NB4 (cell line): ENCODE data around the gene TLE5.

Experiments used
- DNase-seq: peaks from one replicate; pipeline ENCODE4 v3.0.0; 2010; ENCODE audit warnings: low read depth
- H3K4me3 ChIP-seq: one replicate; pipeline ENCODE4 v1.5.1; 2011; ENCODE audit warnings: mild to moderate bottlenecking, low read depth, low read length, moderate library complexity
- MYC ChIP-seq: IDR thresholded peaks from 2 replicates; pipeline ENCODE4 v1.6.1; 2011; ENCODE audit warnings: low read depth, low read length
- POLR2A ChIP-seq: IDR thresholded peaks from 2 replicates; pipeline ENCODE4 v1.6.1; 2011; ENCODE audit warnings: mild to moderate bottlenecking; ENCODE audit not compliant: insufficient read length; ENCODE audit errors: extremely low read depth
- TF ChIP-seq, protein P1 (sequence below): IDR thresholded peaks from 2 replicates; pipeline ENCODE4 v1.6.1; 2011; ENCODE audit warnings: low read depth, low read length
- TF ChIP-seq, protein P2 (sequence below): IDR thresholded peaks from one replicate; pipeline ENCODE4 v1.5.1; 2012; ENCODE audit warnings: low read depth, low read length

Gene TLE5

DNA sequence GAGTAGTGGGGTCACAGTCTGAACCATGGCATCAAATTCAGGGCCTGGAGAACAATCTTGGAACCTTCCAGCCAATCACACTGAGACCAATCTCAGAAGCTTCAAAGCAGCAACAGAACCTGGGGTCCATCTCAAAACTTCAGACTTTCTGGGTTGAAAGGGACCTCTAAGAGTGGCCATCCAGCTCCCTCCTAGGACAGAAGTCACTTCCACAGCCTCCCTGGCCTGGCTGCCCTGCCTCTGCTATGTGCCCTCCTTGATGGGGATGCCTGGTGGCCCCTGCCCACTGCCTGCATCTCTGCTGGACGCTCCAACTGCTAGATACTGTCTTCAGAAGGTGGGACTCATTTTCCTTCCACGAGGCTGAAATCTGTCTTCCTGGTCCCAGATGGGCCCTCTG is 35.0 kb downstream of the TLE5 start:
- TF ChIP-seq, protein P1, sequence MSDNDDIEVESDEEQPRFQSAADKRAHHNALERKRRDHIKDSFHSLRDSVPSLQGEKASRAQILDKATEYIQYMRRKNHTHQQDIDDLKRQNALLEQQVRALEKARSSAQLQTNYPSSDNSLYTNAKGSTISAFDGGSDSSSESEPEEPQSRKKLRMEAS = no peak
- TF ChIP-seq POLR2A (no peak), MYC (no peak)
- TF ChIP-seq, protein P2, sequence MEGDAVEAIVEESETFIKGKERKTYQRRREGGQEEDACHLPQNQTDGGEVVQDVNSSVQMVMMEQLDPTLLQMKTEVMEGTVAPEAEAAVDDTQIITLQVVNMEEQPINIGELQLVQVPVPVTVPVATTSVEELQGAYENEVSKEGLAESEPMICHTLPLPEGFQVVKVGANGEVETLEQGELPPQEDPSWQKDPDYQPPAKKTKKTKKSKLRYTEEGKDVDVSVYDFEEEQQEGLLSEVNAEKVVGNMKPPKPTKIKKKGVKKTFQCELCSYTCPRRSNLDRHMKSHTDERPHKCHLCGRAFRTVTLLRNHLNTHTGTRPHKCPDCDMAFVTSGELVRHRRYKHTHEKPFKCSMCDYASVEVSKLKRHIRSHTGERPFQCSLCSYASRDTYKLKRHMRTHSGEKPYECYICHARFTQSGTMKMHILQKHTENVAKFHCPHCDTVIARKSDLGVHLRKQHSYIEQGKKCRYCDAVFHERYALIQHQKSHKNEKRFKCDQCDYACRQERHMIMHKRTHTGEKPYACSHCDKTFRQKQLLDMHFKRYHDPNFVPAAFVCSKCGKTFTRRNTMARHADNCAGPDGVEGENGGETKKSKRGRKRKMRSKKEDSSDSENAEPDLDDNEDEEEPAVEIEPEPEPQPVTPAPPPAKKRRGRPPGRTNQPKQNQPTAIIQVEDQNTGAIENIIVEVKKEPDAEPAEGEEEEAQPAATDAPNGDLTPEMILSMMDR = no peak
- no peak for DNase-seq
- no peak overlapping the region for H3K4me3 ChIP-seq

DNA sequence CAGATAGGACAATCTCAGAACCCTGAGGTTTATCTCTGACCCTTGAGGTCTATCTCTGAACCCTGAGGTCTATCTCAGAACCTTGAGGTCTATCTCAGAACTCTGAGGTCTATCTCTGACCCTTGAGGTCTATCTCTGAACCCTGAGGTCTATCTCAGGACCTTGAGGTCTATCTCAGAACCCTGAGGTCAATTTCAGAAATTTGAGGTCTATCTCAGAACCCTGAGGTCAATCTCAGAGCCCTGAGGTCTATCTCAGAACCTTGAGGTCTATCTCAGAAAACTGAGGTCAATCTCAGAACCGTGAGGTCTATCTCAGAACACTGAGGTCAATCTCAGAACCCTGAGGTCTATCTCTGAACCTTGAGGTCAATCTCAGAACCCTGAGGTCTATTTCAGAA is 35.5 kb downstream of the TLE5 start:
- TF ChIP-seq, protein P1 = no peak
- TF ChIP-seq, protein P2 = no peak
- TF ChIP-seq POLR2A = no peak
- TF ChIP-seq MYC = no peak
- no peak overlapping the region for H3K4me3 ChIP-seq
- no peak for DNase-seq

DNA sequence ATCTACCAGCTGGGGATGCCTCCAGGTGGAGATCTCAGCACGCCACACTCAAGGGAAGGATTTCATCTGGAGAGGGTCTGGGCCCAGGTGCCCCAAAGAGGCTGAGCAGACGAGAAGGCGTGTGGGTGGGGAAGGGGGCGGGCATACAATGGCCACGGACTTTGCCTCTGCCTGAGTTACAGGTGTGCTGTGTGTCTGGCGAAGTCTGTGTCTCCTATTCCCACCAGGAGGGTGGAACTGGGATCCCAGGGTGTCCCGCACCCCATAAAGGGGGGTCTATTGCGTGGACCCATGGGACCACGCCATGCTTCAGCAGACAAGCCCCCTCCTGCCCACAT is 36.8 kb downstream of the TLE5 start:
- TF ChIP-seq, protein P1 = no peak
- no peak for TF ChIP-seq POLR2A
- TF ChIP-seq, protein P2 = no peak
- no peak overlapping the region for H3K4me3 ChIP-seq
- no peak for DNase-seq

DNA sequence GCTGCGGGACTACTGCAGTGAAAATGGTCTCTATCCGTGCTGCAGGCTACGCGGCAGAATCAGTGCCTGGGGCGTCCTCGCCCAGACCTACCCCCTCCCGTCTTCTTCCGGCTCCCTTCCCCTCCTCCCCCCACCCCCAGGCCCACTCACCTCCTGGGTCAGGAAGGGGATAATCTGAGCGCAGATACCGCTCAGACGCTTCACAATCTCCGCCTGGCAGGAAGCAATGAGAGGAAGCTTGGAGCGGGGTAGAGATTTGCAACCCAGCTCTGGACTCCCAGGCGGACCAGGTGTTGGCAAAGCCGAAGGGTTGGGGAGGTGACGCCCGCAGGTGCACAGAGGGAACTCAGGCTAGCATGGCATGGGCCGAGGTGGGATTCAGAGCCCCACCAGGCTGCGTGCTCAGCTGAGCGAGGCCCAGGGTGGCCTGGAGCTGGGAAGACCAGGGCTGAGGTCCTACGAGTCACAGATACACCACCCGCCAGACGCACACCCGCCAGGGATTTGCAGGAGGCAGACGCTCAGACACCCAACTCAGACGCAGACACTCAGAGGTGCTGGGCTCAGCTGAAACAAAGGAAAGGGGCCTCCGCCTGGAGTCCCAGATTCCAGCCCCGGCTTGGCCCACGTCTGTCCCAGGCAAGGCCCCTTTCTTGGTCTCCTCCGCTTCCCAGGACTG is 37.3 kb downstream of the TLE5 start:
- TF ChIP-seq MYC = no peak
- DNase-seq = no peak
- no peak overlapping the region for H3K4me3 ChIP-seq

DNA sequence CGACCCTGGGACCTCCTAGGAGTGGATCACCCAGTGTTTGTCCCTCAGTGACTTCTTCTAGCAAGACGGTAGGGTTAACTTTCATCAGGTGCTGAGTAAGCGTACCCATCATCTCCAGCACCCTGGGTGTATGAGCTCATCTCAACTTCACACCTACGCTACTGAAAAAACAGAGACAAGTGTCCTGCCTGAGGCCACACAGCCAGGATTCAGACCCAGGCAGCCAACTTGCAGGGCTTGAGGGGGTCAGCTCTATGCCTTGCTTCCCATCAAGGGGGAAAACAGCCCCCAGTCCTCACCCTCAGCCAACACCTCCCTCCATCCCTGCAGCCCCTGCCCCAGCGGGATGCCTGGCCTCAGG is 37.8 kb downstream of the TLE5 start:
- no peak for DNase-seq
- TF ChIP-seq, protein P2 = no peak
- TF ChIP-seq MYC (no peak), POLR2A (no peak)
- TF ChIP-seq, protein P1 = no peak
- no peak overlapping the region for H3K4me3 ChIP-seq

DNA sequence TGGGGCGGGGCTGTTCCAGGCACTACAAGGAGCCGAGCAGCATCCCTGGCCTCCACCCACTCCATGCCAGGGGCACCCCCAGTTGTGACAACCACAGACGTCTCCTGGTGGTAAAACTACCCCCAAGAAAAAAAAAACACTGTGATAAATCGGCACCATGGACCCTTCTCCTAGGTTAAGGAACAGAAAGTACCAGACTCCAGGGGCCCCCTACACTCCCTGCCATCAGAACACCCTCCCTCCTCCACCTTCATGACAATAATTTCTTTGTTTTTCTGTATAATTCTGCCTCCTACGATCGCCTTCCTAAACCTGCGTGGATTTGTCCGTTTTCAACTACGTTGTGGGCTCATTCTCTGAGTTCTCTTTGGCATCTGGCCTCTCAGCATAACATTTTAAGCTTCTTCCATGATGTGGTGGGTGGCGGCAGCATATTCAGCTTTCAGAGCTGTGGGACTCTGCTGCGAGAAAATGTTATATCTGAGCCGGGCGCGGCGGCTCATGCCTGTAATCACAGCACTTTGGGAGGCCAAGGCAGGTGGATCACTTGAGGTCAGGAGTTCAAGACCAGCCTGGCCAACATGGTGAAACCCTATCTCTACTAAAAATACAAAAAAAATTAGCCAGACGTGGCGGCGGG is 41.9 kb downstream of the TLE5 start:
- no peak for TF ChIP-seq POLR2A
- TF ChIP-seq MYC = no peak
- TF ChIP-seq, protein P2 = no peak
- TF ChIP-seq, protein P1 = no peak

More for the DNA sequence above, 41.9 kb downstream of the TLE5 start:
- DNase-seq = no peak
- H3K4me3 ChIP-seq = no peak overlapping the region
